Neural crest cell (in vitro differentiated cells): ENCODE results near the gene DKK3. TPM values are rescaled to one million over a fixed set of nuclear protein-coding genes. Genes with fewer than 3 reads are reported as not detected.

Experiments used
- DNase-seq: peaks from one replicate; pipeline ENCODE4 v3.0.0; 2021; ENCODE audit warnings: low read depth, mixed read lengths, low spot score
- H3K27ac Mint-ChIP-seq: one replicate; pipeline ENCODE4 v1.8.0; 2021; ENCODE audit warnings: mild to moderate bottlenecking, mixed read lengths; ENCODE audit not compliant: unreplicated experiment
- H3K27me3 Mint-ChIP-seq: 2 replicates; pipeline ENCODE4 v1.8.0; 2021; ENCODE audit warnings: low read depth, mild to moderate bottlenecking, mixed read lengths
- H3K36me3 Mint-ChIP-seq: 2 replicates; pipeline ENCODE4 v1.8.0; 2021; ENCODE audit warnings: low read depth, mild to moderate bottlenecking, mixed read lengths
- H3K4me1 Mint-ChIP-seq: 2 replicates; pipeline ENCODE4 v1.8.0; 2021; ENCODE audit warnings: mixed read lengths
- H3K4me3 Mint-ChIP-seq: one replicate; pipeline ENCODE4 v1.8.0; 2021; ENCODE audit warnings: mild to moderate bottlenecking, mixed read lengths
- H3K9me3 Mint-ChIP-seq: 2 replicates; pipeline ENCODE4 v1.8.0; 2021; ENCODE audit warnings: mixed read lengths
- long read RNA-seq: library from polyadenylated mRNA; unstranded; transcript quantifications from one replicate; pipeline ENCODE4 v2.0.0, GENCODE V29; 2020
- total RNA-seq: library from RNA; stranded (reverse); gene quantifications from 2 replicates; pipeline ENCODE4 v1.2.1, GENCODE V29; 2021
- TF ChIP-seq, protein P1 (sequence below): fragments of 200-600 bp; sonication (generic); conservative IDR thresholded peaks from 2 replicates; pipeline ENCODE4 v1.5.0; 2021; ENCODE audit warnings: antibody characterized with exemption, mild to moderate bottlenecking

Gene DKK3
- 17.6 and 21.0 TPM in 2 replicates for total RNA-seq
- long read RNA-seq, partial matches to known transcripts, result 6 of 13 reads
- long read RNA-seq, other reads (novel, unspliced or antisense), result 7 of 13 reads

DNA sequence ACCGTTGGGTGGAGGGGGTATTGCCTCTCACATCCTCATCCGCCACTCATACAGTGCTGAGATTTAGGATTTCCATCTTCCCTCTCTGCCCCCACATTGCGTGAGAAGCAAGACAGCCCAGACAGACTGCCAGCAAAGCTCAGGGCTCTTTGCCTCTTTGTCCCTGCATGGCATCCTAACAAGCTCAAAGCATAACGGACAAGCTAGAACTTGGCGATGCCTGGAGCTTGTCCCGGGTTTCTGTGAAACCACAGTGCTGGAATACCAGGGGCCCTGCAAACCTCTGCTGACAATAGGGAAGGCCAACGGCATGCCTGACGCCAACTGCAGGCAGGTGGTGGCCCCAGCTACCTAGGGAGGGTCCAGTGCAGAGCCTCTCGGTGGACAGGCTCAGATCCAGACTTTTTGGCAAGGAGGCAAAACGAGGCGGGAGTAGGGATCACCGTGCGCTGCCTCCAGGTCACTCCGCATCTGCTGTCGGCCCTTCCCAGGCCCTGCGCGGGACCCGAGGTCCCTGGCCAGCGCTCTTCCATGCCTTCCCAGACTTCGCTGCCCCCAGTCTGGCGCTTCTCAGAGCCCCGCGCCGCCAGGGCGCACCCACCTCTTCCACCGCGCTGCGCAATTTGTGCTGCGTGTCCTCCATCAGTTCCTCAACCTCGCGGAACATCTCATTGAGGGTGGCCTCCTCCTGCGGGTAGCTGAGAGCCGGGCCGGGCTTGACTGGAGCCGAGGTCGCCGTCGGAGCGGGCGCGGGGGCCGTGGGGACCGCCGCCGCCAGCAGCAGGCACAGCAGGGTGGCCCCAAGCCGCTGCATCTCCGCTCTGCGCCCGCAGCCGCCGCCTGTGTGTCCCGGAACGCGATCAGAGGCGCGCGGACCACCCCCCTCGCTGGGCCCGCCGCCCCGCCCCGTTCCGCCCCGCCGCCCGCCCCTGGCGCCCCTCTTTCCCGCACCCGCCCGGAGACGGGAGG lies at the start of gene DKK3:
TSS of gene DKK3 (minus strand) at position 858 of the 969 bp plus-strand sequence. CDS start at position 814, 44 bp downstream.
- H3K4me3 Mint-ChIP-seq, result peak within 1 kb of the TSS; percentile 92
- peak; percentile 17 for DNase-seq

DNA sequence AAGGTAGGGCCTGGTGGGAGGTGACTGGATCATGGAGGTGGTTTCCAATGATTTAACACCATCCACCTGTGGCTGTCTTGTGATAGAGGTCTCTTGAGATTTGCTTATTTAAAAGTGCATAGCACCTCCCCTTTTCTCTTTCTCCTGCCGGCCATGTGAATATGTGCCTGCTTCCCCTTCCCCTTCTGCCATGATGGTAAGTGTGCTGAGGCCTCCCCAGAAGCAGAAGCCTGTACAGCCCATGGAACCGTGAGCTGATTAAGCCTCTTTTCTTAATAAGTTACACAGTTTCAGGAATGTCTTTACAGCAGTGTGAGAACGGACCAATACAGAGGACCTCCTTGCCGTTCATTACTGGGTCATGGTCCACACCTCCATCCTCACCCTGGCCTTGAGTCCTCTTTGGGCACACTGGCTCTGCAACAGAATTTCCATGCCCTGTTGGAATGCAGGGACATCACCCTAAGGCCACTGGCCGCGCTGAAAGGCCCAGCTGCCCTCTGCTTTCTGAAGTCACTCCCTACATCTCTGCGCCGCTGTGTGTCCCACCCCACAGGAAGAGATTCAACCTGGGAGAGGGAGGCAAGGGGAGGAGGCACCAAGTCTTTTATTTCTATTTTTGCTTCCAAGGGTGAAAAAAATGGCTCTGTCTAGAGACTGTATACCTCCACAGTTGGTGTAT lies 49.0 kb upstream of the DKK3 start:
- Mint-ChIP-seq H3K36me3 (no peaks in the 10 kb centered on the region), H3K4me3 (no peak overlapping the region), H3K27me3 (no peaks in the 10 kb centered on the region), H3K9me3 (no peaks in the 10 kb centered on the region), H3K27ac (no peak overlapping the region), H3K4me1 (no peaks in the 10 kb centered on the region)
- TF ChIP-seq, protein P1, sequence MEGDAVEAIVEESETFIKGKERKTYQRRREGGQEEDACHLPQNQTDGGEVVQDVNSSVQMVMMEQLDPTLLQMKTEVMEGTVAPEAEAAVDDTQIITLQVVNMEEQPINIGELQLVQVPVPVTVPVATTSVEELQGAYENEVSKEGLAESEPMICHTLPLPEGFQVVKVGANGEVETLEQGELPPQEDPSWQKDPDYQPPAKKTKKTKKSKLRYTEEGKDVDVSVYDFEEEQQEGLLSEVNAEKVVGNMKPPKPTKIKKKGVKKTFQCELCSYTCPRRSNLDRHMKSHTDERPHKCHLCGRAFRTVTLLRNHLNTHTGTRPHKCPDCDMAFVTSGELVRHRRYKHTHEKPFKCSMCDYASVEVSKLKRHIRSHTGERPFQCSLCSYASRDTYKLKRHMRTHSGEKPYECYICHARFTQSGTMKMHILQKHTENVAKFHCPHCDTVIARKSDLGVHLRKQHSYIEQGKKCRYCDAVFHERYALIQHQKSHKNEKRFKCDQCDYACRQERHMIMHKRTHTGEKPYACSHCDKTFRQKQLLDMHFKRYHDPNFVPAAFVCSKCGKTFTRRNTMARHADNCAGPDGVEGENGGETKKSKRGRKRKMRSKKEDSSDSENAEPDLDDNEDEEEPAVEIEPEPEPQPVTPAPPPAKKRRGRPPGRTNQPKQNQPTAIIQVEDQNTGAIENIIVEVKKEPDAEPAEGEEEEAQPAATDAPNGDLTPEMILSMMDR, result no peak
- DNase-seq, result no peak

More for the DNA sequence above, at the start of gene DKK3:
- peaks cover 41% of the 10 kb centered on the region for H3K27me3 Mint-ChIP-seq
- peaks cover 14% of the 10 kb centered on the region for H3K4me1 Mint-ChIP-seq
- H3K36me3 Mint-ChIP-seq, result no peaks in the 10 kb centered on the region
- TF ChIP-seq, protein P1, result no peak
- peak within 1 kb of the TSS; percentile 57 for H3K27ac Mint-ChIP-seq
- H3K9me3 Mint-ChIP-seq, result no peaks in the 10 kb centered on the region

DNA sequence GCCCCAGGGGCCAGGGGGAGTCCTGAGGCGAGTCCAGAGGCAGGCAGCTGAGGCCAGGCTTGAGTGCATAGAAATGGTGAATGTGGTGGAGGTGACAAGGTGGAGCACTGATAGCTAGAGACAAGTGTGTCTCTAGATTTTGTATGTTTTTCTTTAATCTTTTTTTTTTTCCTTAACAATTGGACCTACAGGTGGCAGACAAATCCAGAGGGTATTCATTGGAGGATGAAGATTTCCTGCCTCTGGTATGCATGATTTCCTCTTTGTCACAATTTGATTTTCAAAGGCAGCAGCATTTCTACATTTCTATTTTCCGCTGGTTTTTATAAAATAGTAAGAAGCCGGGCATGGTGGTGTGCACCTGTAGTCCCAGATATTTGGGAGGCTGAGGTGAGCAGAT lies 47.7 kb upstream of the DKK3 start:
- Mint-ChIP-seq H3K4me3 (no peak overlapping the region), H3K27me3 (no peaks in the 10 kb centered on the region), H3K9me3 (peaks cover 3% of the 10 kb centered on the region), H3K36me3 (no peaks in the 10 kb centered on the region), H3K4me1 (no peaks in the 10 kb centered on the region), H3K27ac (no peak overlapping the region)
- DNase-seq, result no peak
- TF ChIP-seq, protein P1, result no peak

DNA sequence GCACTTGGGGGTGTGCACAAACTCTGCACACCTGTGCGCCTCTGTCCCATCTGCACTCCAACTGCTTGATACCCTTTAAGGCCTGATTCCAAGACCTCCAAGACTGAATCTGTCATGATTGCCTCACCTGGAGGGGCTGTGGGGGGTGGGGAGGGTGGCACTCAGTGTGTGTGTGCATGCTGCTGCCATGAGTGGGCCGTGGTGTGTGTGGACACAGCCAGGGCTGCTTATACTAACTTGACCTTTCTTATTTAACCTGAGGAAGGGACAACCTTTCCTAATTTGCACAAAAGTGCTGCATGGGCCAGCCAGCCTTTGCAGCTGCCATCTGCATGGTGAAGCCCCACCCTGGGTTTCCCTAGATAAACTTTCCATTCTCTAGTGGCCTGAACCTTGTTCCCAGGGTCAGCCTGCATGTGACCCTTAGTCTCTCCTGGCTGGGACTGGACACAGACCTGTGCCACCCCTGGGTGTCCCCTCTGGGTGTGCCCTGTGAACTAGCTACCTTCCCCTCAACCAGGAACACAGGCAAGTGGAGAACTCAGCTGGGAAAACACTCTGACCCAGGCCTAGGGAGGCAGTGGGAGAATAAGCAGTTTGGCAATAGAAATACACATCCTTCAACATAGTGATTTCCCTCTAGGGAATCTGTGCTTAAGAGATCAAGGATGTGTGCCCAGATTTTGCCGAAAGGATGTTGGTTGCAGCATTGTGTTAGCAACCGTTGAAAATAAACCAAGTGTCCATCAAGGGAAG lies 45.4 kb upstream of the DKK3 start:
- H3K9me3 Mint-ChIP-seq, result peaks cover 3% of the 10 kb centered on the region
- TF ChIP-seq, protein P1, result no peak
- no peak overlapping the region for H3K4me3 Mint-ChIP-seq
- no peaks in the 10 kb centered on the region for H3K27me3 Mint-ChIP-seq
- DNase-seq, result no peak
- no peaks in the 10 kb centered on the region for H3K36me3 Mint-ChIP-seq
- no peaks in the 10 kb centered on the region for H3K4me1 Mint-ChIP-seq
- H3K27ac Mint-ChIP-seq, result no peak overlapping the region
